HCT116 (cell line): ENCODE data around the gene CDH4. TPM values are rescaled to one million over a fixed set of nuclear protein-coding genes. Genes with fewer than 3 reads are reported as not detected.

Source experiments
- ATAC-seq: fragments of 200-7000 bp; cut with Tn5 transposase; 2 replicates; pipeline ENCODE4 v1.9.1; 2020; ENCODE audit warnings: mild to moderate bottlenecking, moderate library complexity
- BruUV-seq: library from RNA; stranded (reverse); fragments of 400-500 nt; replicated peaks from 2 replicates; lab custom pipeline; 2021; lab: Mats Ljungman, UMichigan
- CTCF ChIA-PET: fragments of 300-600 bp; sonication (Branson Sonifier 250); formaldehyde crosslinking; loops from one replicate; lab custom pipeline; 2021; ENCODE audit warnings: antibody characterized with exemption; lab: Charles Lee
- POLR2A ChIA-PET: fragments of 300-600, 350-600 bp; sonication (Branson Sonifier 250); formaldehyde crosslinking; loops from one replicate; lab custom pipeline; 2021; ENCODE audit warnings: antibody characterized with exemption; lab: Charles Lee
- RAD21 ChIA-PET, 2 experiments: fragments of 300-600 bp; sonication (Branson Sonifier 250); formaldehyde crosslinking; loops; one replicate each; lab custom pipeline; 2023; ENCODE audit warnings: low total read pairs in 2 of 2; ENCODE audit not compliant: uncharacterized antibody in 2 of 2, unreplicated experiment in 2 of 2, low non-redundant PET in 1 of 2; lab: Charles Lee
- DNase-seq: peaks from one replicate; pipeline ENCODE4 v3.0.0-alpha.2; 2010; ENCODE audit warnings: low read depth, low spot score
- H2AFZ ChIP-seq: fragments of 200-600 bp; shearing (Covaris generic), sonication (generic); 2 replicates; pipeline ENCODE4 v1.6.1; 2017; ENCODE audit warnings: low read depth, mixed run types, mixed read lengths, antibody characterized with exemption, low read length; ENCODE audit not compliant: poor library complexity, severe bottlenecking
- H3K27ac ChIP-seq: 2 replicates; pipeline ENCODE4 v1.5.1; 2012; ENCODE audit warnings: low read depth, low read length
- H3K27me3 ChIP-seq: fragments of 200-600 bp; sonication (generic); 2 replicates; pipeline ENCODE4 v1.6.1; 2016; ENCODE audit warnings: mixed run types, low read length, mixed read lengths; ENCODE audit not compliant: insufficient read depth
- H3K36me3 ChIP-seq, 2 experiments: fragments of 200-500 bp in 1 of 2; fragments of 200-600 bp in 1 of 2; sonication (Bioruptor generic) in 1 of 2; sonication (generic) in 1 of 2; 2 replicates each; pipeline versions ENCODE4 v1.5.1 to v1.6.1; 2014 to 2016; ENCODE audit warnings: low read length in 2 of 2, inconsistent platforms in 1 of 2, mixed read lengths in 1 of 2, mixed run types in 1 of 2; ENCODE audit not compliant: insufficient read depth in 2 of 2, control insufficient read depth in 1 of 2
- H3K4me1 ChIP-seq, 2 experiments: fragments of 200-600 bp in 1 of 2; sonication (generic) in 1 of 2; 2 replicates each; pipeline versions ENCODE4 v1.5.1 to v1.6.1; 2012 to 2017; ENCODE audit warnings: low read length in 2 of 2, inconsistent platforms in 1 of 2, mild to moderate bottlenecking in 1 of 2, mixed read lengths in 1 of 2, mixed run types in 1 of 2, moderate library complexity in 1 of 2; ENCODE audit not compliant: insufficient read depth in 2 of 2, control insufficient read depth in 1 of 2
- H3K4me2 ChIP-seq: fragments of 200-600 bp; sonication (generic); 2 replicates; pipeline ENCODE4 v1.6.1; 2017; ENCODE audit warnings: mixed run types, low read length, mixed read lengths
- H3K4me3 ChIP-seq, 2 experiments: fragments of 200-600 bp in 1 of 2; sonication (generic) in 1 of 2; replicated peaks in 1 of 2; 2 replicates each; pipeline ENCODE4 v1.5.1; 2011 to 2016; ENCODE audit warnings: low read length in 2 of 2, control low read depth in 1 of 2, low read depth in 1 of 2, mild to moderate bottlenecking in 1 of 2, mixed read lengths in 1 of 2, mixed run types in 1 of 2
- H3K79me2 ChIP-seq: fragments of 200-600 bp; sonication (generic); 2 replicates; pipeline ENCODE4 v1.6.1; 2017; ENCODE audit warnings: mild to moderate bottlenecking, mixed run types, low read length, moderate library complexity, mixed read lengths; ENCODE audit not compliant: insufficient read depth
- H3K9ac ChIP-seq: fragments of 200-600 bp; sonication (generic); 2 replicates; pipeline ENCODE4 v1.6.1; 2016; ENCODE audit warnings: low read length, mixed read lengths
- H3K9me2 ChIP-seq: fragments of 200-600 bp; sonication (generic), shearing (Covaris generic); 2 replicates; pipeline ENCODE4 v1.6.1; 2017; ENCODE audit warnings: mixed run types, mild to moderate bottlenecking, moderate library complexity; ENCODE audit not compliant: insufficient read depth
- H3K9me3 ChIP-seq, 2 experiments: fragments of 200-500 bp in 1 of 2; fragments of 200-600 bp in 1 of 2; sonication (Bioruptor generic) in 1 of 2; sonication (generic) in 1 of 2; 2 replicates each; pipeline ENCODE4 v1.6.1; 2014 to 2017; ENCODE audit warnings: low read length in 2 of 2, mixed read lengths in 2 of 2, inconsistent platforms in 1 of 2, low read depth in 1 of 2, mild to moderate bottlenecking in 1 of 2, mixed run types in 1 of 2, moderate library complexity in 1 of 2; ENCODE audit not compliant: control insufficient read depth in 1 of 2, insufficient read depth in 1 of 2
- H4K20me1 ChIP-seq: fragments of 200-600 bp; sonication (generic), shearing (Covaris generic); 2 replicates; pipeline ENCODE4 v1.6.1; 2017; ENCODE audit warnings: mixed run types, mild to moderate bottlenecking, moderate library complexity; ENCODE audit not compliant: insufficient read depth
- CBX3 ChIP-seq: IDR thresholded peaks from 2 replicates; pipeline ENCODE4 v1.6.1; 2012; ENCODE audit warnings: low read depth
- CEBPB ChIP-seq: IDR thresholded peaks from 2 replicates; pipeline ENCODE4 v1.6.1; 2012; ENCODE audit warnings: low read depth
- EGR1 ChIP-seq: IDR thresholded peaks from 2 replicates; pipeline ENCODE4 v1.6.1; 2012; ENCODE audit warnings: low read depth
- EZH2phosphoT487 ChIP-seq: fragments of 200-600 bp; IDR thresholded peaks from 2 replicates; pipeline ENCODE4 v1.6.1; 2018; ENCODE audit warnings: antibody characterized with exemption, borderline replicate concordance
- JUND ChIP-seq: IDR thresholded peaks from 2 replicates; pipeline ENCODE4 v1.6.1; 2012
- POLR2AphosphoS5 ChIP-seq: IDR thresholded peaks from 2 replicates; pipeline ENCODE4 v1.6.1; 2011; ENCODE audit warnings: mild to moderate bottlenecking, low read depth, low read length, moderate library complexity
- RAD21 ChIP-seq: IDR thresholded peaks from 2 replicates; pipeline ENCODE4 v1.6.1; 2012; ENCODE audit warnings: low read depth, mild to moderate bottlenecking
- SIN3A ChIP-seq: IDR thresholded peaks from 2 replicates; pipeline ENCODE4 v1.6.1; 2012; ENCODE audit warnings: low read depth
- SP1 ChIP-seq: IDR thresholded peaks from 2 replicates; pipeline ENCODE4 v1.6.1; 2012; ENCODE audit warnings: low read depth
- SRF ChIP-seq: IDR thresholded peaks from 2 replicates; pipeline ENCODE4 v1.6.1; 2012; ENCODE audit warnings: low read depth
- YY1 ChIP-seq: IDR thresholded peaks from 2 replicates; pipeline ENCODE4 v1.6.1; 2011; ENCODE audit warnings: low read length, low read depth, moderate library complexity, mild to moderate bottlenecking; ENCODE audit not compliant: insufficient replicate concordance; ENCODE audit errors: extremely low read depth
- ZFX ChIP-seq: fragments of 450-650 bp; IDR thresholded peaks from 2 replicates; pipeline ENCODE4 v1.6.1; 2017
- ZNF274 ChIP-seq: fragments of 200-500 bp; sonication (Bioruptor generic); IDR thresholded peaks from 2 replicates; pipeline ENCODE4 v1.6.1; 2014; ENCODE audit warnings: mild to moderate bottlenecking, low read depth, low read length, inconsistent platforms
- intact Hi-C: fragments of 100-400 bp; cut with micrococcal nuclease; formaldehyde crosslinking; loops from 2 replicates; pipeline ENCODE4 v1.10.0; 2022
- total RNA-seq: library from RNA; stranded (reverse); gene quantifications from one replicate; pipeline ENCODE4 v1.2.1, GENCODE V29; 2021; ENCODE audit not compliant: unreplicated experiment
- TF ChIP-seq, protein P1 (sequence below): IDR thresholded peaks from 2 replicates; pipeline ENCODE4 v1.6.1; 2011; ENCODE audit warnings: mild to moderate bottlenecking, low read length, moderate library complexity; ENCODE audit not compliant: insufficient replicate concordance; ENCODE audit errors: extremely low read depth
- TF ChIP-seq, protein P2 (sequence below): IDR thresholded peaks from 2 replicates; pipeline ENCODE4 v1.6.1; 2012

The CDH4 gene
- total RNA-seq, 1 experiment from 2014 or later: not detected

DNA sequence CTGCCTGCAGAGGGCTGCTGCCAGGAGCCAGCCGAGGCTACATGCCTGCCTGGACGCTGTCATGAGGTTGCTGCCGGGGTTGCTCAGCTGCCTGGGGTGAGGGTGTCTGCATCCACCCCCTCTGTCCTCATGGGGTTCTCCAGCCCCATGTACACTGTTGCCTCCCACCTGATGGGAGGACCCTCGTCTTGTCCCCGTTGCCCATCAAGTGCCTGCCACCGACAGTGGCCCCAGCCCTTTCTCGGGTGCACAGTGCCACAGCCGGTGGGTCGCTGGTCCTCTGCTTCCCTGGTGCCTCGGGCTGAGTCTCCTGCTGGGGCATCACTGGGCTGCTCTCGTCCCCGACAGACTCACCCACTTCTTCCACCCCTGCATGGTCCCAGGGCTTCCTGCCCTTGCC, 313.7 kb downstream of the CDH4 start:
- DNase-seq (no peak), ATAC-seq (no peak)
- RAD21 ChIA-PET: no interaction called here
- no TSS peak for BruUV-seq
- no peak for TF ChIP-seq SP1
- no peak for TF ChIP-seq CBX3
- TF ChIP-seq JUND: no peak
- no peak for TF ChIP-seq POLR2AphosphoS5
- TF ChIP-seq, protein P1, sequence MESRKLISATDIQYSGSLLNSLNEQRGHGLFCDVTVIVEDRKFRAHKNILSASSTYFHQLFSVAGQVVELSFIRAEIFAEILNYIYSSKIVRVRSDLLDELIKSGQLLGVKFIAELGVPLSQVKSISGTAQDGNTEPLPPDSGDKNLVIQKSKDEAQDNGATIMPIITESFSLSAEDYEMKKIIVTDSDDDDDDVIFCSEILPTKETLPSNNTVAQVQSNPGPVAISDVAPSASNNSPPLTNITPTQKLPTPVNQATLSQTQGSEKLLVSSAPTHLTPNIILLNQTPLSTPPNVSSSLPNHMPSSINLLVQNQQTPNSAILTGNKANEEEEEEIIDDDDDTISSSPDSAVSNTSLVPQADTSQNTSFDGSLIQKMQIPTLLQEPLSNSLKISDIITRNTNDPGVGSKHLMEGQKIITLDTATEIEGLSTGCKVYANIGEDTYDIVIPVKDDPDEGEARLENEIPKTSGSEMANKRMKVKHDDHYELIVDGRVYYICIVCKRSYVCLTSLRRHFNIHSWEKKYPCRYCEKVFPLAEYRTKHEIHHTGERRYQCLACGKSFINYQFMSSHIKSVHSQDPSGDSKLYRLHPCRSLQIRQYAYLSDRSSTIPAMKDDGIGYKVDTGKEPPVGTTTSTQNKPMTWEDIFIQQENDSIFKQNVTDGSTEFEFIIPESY: no peak
- TF ChIP-seq RAD21: no peak
- no peak for TF ChIP-seq EGR1
- no peak for TF ChIP-seq ZFX
- no peak for TF ChIP-seq CEBPB
- no peak for TF ChIP-seq ZNF274
- TF ChIP-seq SRF: no peak
- no peak for TF ChIP-seq EZH2phosphoT487
- TF ChIP-seq, protein P2, sequence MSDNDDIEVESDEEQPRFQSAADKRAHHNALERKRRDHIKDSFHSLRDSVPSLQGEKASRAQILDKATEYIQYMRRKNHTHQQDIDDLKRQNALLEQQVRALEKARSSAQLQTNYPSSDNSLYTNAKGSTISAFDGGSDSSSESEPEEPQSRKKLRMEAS: no peak
- no peak for TF ChIP-seq YY1
- no peak for TF ChIP-seq SIN3A
- H3K36me3 ChIP-seq: no peaks in the 10 kb centered on the region
- H3K27ac ChIP-seq: no peak overlapping the region
- CTCF ChIA-PET: no interaction called here
- H3K4me1 ChIP-seq: no peaks in the 10 kb centered on the region
- no peak overlapping the region for H2AFZ ChIP-seq
- H3K9ac ChIP-seq: no peak overlapping the region
- POLR2A ChIA-PET: no interaction called here
- no peak overlapping the region for H3K4me2 ChIP-seq
- H3K79me2 ChIP-seq: no peaks in the 10 kb centered on the region
- H3K4me3 ChIP-seq: no peak overlapping the region
- H3K9me2 ChIP-seq: no peaks in the 10 kb centered on the region
- H4K20me1 ChIP-seq: no peaks in the 10 kb centered on the region
- H3K9me3 ChIP-seq: no peaks in the 10 kb centered on the region
- intact Hi-C loops: no loop called here
- peaks cover 3% of the 10 kb centered on the region for H3K27me3 ChIP-seq
